Mesenchymal stem cell (in vitro differentiated cells and primary cell): ENCODE results near the gene PAX8.

Experiments
- DNase-seq: peaks from one replicate; pipeline ENCODE4 v3.0.0-alpha.2; 2013
- H2AFZ ChIP-seq: one replicate; pipeline ENCODE4 v1.6.1; 2013; ENCODE audit warnings: low read depth, mild to moderate bottlenecking, control low read depth, inconsistent platforms, low read length, moderate library complexity
- H2AK5ac ChIP-seq: 2 replicates; pipeline ENCODE4 v1.6.1; 2013; ENCODE audit warnings: low read length, moderate library complexity, mild to moderate bottlenecking, inconsistent platforms; ENCODE audit not compliant: severe bottlenecking
- H2BK120ac ChIP-seq: one replicate; pipeline ENCODE4 v1.6.1; 2013; ENCODE audit warnings: low read depth, mild to moderate bottlenecking, inconsistent platforms, low read length, moderate library complexity
- H2BK12ac ChIP-seq, 2 experiments: one replicate each; pipeline ENCODE4 v1.6.1; 2013; ENCODE audit warnings: inconsistent platforms in 2 of 2, low read length in 2 of 2, mild to moderate bottlenecking in 2 of 2, moderate library complexity in 2 of 2, control low read depth in 1 of 2
- H2BK15ac ChIP-seq: one replicate; pipeline ENCODE4 v1.6.1; 2013; ENCODE audit warnings: mild to moderate bottlenecking, low read depth, inconsistent platforms; ENCODE audit not compliant: poor library complexity, severe bottlenecking
- H2BK5ac ChIP-seq: 2 replicates; pipeline ENCODE4 v1.6.1; 2013; ENCODE audit warnings: low read depth, mild to moderate bottlenecking, low read length, control low read depth, inconsistent platforms; ENCODE audit not compliant: poor library complexity, severe bottlenecking
- H3K14ac ChIP-seq, 2 experiments: one replicate each; pipeline ENCODE4 v1.6.1; 2013; ENCODE audit warnings: inconsistent platforms in 2 of 2, low read length in 2 of 2, control low read depth in 1 of 2, mild to moderate bottlenecking in 1 of 2, moderate library complexity in 1 of 2
- H3K18ac ChIP-seq, 2 experiments: one replicate each; pipeline ENCODE4 v1.6.1; 2013; ENCODE audit warnings: inconsistent platforms in 2 of 2, low read length in 2 of 2, control low read depth in 1 of 2, low read depth in 1 of 2, mild to moderate bottlenecking in 1 of 2
- H3K23ac ChIP-seq, 2 experiments: one replicate each; pipeline ENCODE4 v1.6.1; 2013; ENCODE audit warnings: inconsistent platforms in 2 of 2, low read length in 2 of 2, mild to moderate bottlenecking in 2 of 2, moderate library complexity in 2 of 2, control low read depth in 1 of 2
- H3K27ac ChIP-seq: 2 replicates; pipeline ENCODE4 v1.5.1; 2013; ENCODE audit warnings: mild to moderate bottlenecking, moderate library complexity, low read length, control low read depth, inconsistent platforms; ENCODE audit not compliant: poor library complexity, severe bottlenecking
- H3K27me3 ChIP-seq, 2 experiments: 2 replicates each; pipeline versions ENCODE4 v1.6.1 to v1.7.0; 2013; ENCODE audit warnings: low read length in 2 of 2, mild to moderate bottlenecking in 2 of 2, moderate library complexity in 2 of 2, control low read depth in 1 of 2, inconsistent platforms in 1 of 2; ENCODE audit not compliant: control insufficient read depth in 1 of 2, insufficient read depth in 1 of 2
- H3K36me3 ChIP-seq, 2 experiments: 2 replicates each; pipeline versions ENCODE4 v1.6.1 to v1.7.0; 2013; ENCODE audit warnings: low read length in 2 of 2, control low read depth in 1 of 2, inconsistent platforms in 1 of 2, low read depth in 1 of 2, mild to moderate bottlenecking in 1 of 2; ENCODE audit not compliant: insufficient read depth in 2 of 2, control insufficient read depth in 1 of 2
- H3K4ac ChIP-seq, 2 experiments: one replicate each; pipeline ENCODE4 v1.6.1; 2013; ENCODE audit warnings: inconsistent platforms in 2 of 2, low read length in 2 of 2, mild to moderate bottlenecking in 2 of 2, moderate library complexity in 2 of 2, control low read depth in 1 of 2, low read depth in 1 of 2
- H3K4me1 ChIP-seq: 2 replicates; pipeline ENCODE4 v1.6.1; 2013; ENCODE audit warnings: low read depth, low read length, control low read depth; ENCODE audit not compliant: control insufficient read depth, insufficient read depth
- H3K4me2 ChIP-seq: 2 replicates; pipeline ENCODE4 v1.6.1; 2013; ENCODE audit warnings: low read length, mild to moderate bottlenecking, inconsistent platforms; ENCODE audit not compliant: poor library complexity, severe bottlenecking
- H3K4me3 ChIP-seq, 2 experiments: 2 replicates each; pipeline versions ENCODE4 v1.5.1 to v1.7.0; 2013; ENCODE audit warnings: low read length in 2 of 2, mild to moderate bottlenecking in 2 of 2, control low read depth in 1 of 2, low read depth in 1 of 2; ENCODE audit not compliant: insufficient read depth in 1 of 2
- H3K79me1 ChIP-seq: replicated peaks from 2 replicates; pipeline ENCODE4 v1.6.1; 2013; ENCODE audit warnings: mild to moderate bottlenecking, control low read depth, low read length, inconsistent platforms; ENCODE audit not compliant: poor library complexity, severe bottlenecking
- H3K9ac ChIP-seq: 2 replicates; pipeline ENCODE4 v1.7.0; 2013; ENCODE audit warnings: mild to moderate bottlenecking, low read length, moderate library complexity
- H3K9me3 ChIP-seq: 2 replicates; pipeline ENCODE4 v1.7.0; 2013; ENCODE audit warnings: mild to moderate bottlenecking, low read length; ENCODE audit not compliant: control insufficient read depth
- H4K8ac ChIP-seq: one replicate; pipeline ENCODE4 v1.6.1; 2013; ENCODE audit warnings: inconsistent platforms, mild to moderate bottlenecking, low read length, moderate library complexity
- H4K91ac ChIP-seq: one replicate; pipeline ENCODE4 v1.6.1; 2013; ENCODE audit warnings: mild to moderate bottlenecking, low read length, inconsistent platforms
- WGBS: methylation state at CpG from one replicate; pipeline ENCODE4 v1.1.7; 2013; ENCODE audit warnings: mixed read lengths; 5-methylcytosine and 5-hydroxymethylcytosine counted together

PAX8 gene

GRCh38 chr2:113184531-113185230, 94.0 kb downstream of the PAX8 start:
- H3K23ac ChIP-seq, result no peak overlapping the region
- H3K4me2 ChIP-seq, result no peak overlapping the region
- peaks cover 0 to 13% of the 10 kb centered on the region in 2 experiments for H3K36me3 ChIP-seq
- H2BK12ac ChIP-seq, result no peak overlapping the region
- no peak overlapping the region for H3K27ac ChIP-seq
- no peak overlapping the region for H4K8ac ChIP-seq
- peaks cover 12% of the 10 kb centered on the region for H3K4me1 ChIP-seq
- no peak overlapping the region for H3K4me3 ChIP-seq
- H3K9me3 ChIP-seq, result no peaks in the 10 kb centered on the region
- no peak overlapping the region for H3K18ac ChIP-seq
- no peak overlapping the region for H2AK5ac ChIP-seq
- no peak overlapping the region for H3K14ac ChIP-seq
- no peak overlapping the region for H2BK120ac ChIP-seq
- H2BK5ac ChIP-seq, result no peak overlapping the region
- no peak overlapping the region for H2AFZ ChIP-seq
- H3K27me3 ChIP-seq, result no peaks in the 10 kb centered on the region
- no peak overlapping the region for H3K4ac ChIP-seq
- no peak overlapping the region for H4K91ac ChIP-seq
- WGBS, result 84% methylated on average over 8 of the region's 8 CpGs
- no peak for DNase-seq
- H2BK15ac ChIP-seq, result no peak overlapping the region
- H3K79me1 ChIP-seq, result no peaks in the 10 kb centered on the region
- H3K9ac ChIP-seq, result no peak overlapping the region

- no peak overlapping the region for H2BK120ac ChIP-seq
- H3K4me3 ChIP-seq, result no peak overlapping the region
- no peak overlapping the region for H3K4me2 ChIP-seq
- no peak overlapping the region for H2BK5ac ChIP-seq
- H3K36me3 ChIP-seq, result peaks cover 0 to 13% of the 10 kb centered on the region in 2 experiments
- H4K8ac ChIP-seq, result no peak overlapping the region
- no peak overlapping the region for H2BK12ac ChIP-seq
- no peaks in the 10 kb centered on the region for H3K27me3 ChIP-seq
- peaks cover 15% of the 10 kb centered on the region for H3K4me1 ChIP-seq
- no peak overlapping the region for H2AFZ ChIP-seq
- H3K23ac ChIP-seq, result no peak overlapping the region
- H3K18ac ChIP-seq, result no peak overlapping the region
- no peak overlapping the region for H2AK5ac ChIP-seq
- no peak overlapping the region for H4K91ac ChIP-seq
- no peak overlapping the region for H3K27ac ChIP-seq
- H3K9me3 ChIP-seq, result no peaks in the 10 kb centered on the region
- WGBS, result 61% methylated on average over 2 of the region's 2 CpGs
- DNase-seq, result no peak
- H3K79me1 ChIP-seq, result no peaks in the 10 kb centered on the region
- no peak overlapping the region for H3K9ac ChIP-seq
- H3K4ac ChIP-seq, result no peak overlapping the region
- H3K14ac ChIP-seq, result no peak overlapping the region
- H2BK15ac ChIP-seq, result no peak overlapping the region
These were observed 95.0 kb downstream of the PAX8 start for GRCh38 chr2:113183703-113184102.

- H2BK15ac ChIP-seq, result no peak overlapping the region
- H2BK120ac ChIP-seq, result no peak overlapping the region
- H2BK5ac ChIP-seq, result no peak overlapping the region
- H2AK5ac ChIP-seq, result no peak overlapping the region
- H3K4ac ChIP-seq, result no peak overlapping the region
- H3K18ac ChIP-seq, result no peak overlapping the region
- H3K9ac ChIP-seq, result no peak overlapping the region
- H3K9me3 ChIP-seq, result no peaks in the 10 kb centered on the region
- WGBS, result 86% methylated on average over 7 of the region's 8 CpGs
- no peaks in the 10 kb centered on the region for H3K27me3 ChIP-seq
- H3K4me2 ChIP-seq, result no peak overlapping the region
- no peak overlapping the region for H3K14ac ChIP-seq
- H3K4me3 ChIP-seq, result no peak overlapping the region
- H4K91ac ChIP-seq, result no peak overlapping the region
- no peak overlapping the region for H3K23ac ChIP-seq
- DNase-seq, result no peak
- no peak overlapping the region for H2AFZ ChIP-seq
- H3K4me1 ChIP-seq, result peaks cover 15% of the 10 kb centered on the region
- no peak overlapping the region for H2BK12ac ChIP-seq
- H3K27ac ChIP-seq, result no peak overlapping the region
- H3K79me1 ChIP-seq, result no peaks in the 10 kb centered on the region
- no peak overlapping the region for H4K8ac ChIP-seq
- peaks cover 0 to 13% of the 10 kb centered on the region in 2 experiments for H3K36me3 ChIP-seq
These were observed 95.5 kb downstream of the PAX8 start for GRCh38 chr2:113183264-113183663.

GRCh38 chr2:113182471-113183260, 96.1 kb downstream of the PAX8 start:
- H3K79me1 ChIP-seq, result no peaks in the 10 kb centered on the region
- no peak overlapping the region for H2BK15ac ChIP-seq
- H3K4me2 ChIP-seq, result no peak overlapping the region
- DNase-seq, result no peak
- 90% methylated on average over 14 of the region's 15 CpGs for WGBS
- no peak overlapping the region for H4K8ac ChIP-seq
- H3K36me3 ChIP-seq, result peaks cover 0 to 13% of the 10 kb centered on the region in 2 experiments
- no peak overlapping the region for H3K4me3 ChIP-seq
- no peak overlapping the region for H3K23ac ChIP-seq
- H3K27ac ChIP-seq, result no peak overlapping the region
- H2BK120ac ChIP-seq, result no peak overlapping the region
- H4K91ac ChIP-seq, result no peak overlapping the region
- H2BK12ac ChIP-seq, result no peak overlapping the region
- H2AK5ac ChIP-seq, result no peak overlapping the region
- H3K4ac ChIP-seq, result no peak overlapping the region
- no peak overlapping the region for H2AFZ ChIP-seq
- no peak overlapping the region for H2BK5ac ChIP-seq
- no peaks in the 10 kb centered on the region for H3K27me3 ChIP-seq
- H3K9ac ChIP-seq, result no peak overlapping the region
- H3K9me3 ChIP-seq, result no peaks in the 10 kb centered on the region
- no peak overlapping the region for H3K14ac ChIP-seq
- H3K18ac ChIP-seq, result no peak overlapping the region
- H3K4me1 ChIP-seq, result peaks cover 15% of the 10 kb centered on the region
